Measurements from ENCODE around the gene MOXD1.

GRCh38 chr6:132289756-132290155 is 111.5 kb downstream of the MOXD1 start:
- TF ChIP-seq POLR2A (IDR thresholded peaks at IDR 0.05) (no peak), CTCF (IDR thresholded peaks at IDR 0.05) (no peak)
